IMR-90 (cell line): ENCODE data around the gene AFG3L2. TPM values are rescaled to one million over a fixed set of nuclear protein-coding genes. Genes with fewer than 3 reads are reported as not detected.

ENCODE experiments used
- ATAC-seq: fragments of 200-7000 bp; cut with Tn5 transposase; 2 replicates; pipeline ENCODE4 v1.9.1; 2020; ENCODE audit warnings: low read depth, mild to moderate bottlenecking, moderate library complexity
- BruUV-seq: library from RNA; stranded (reverse); fragments of 400-500 nt; replicated peaks from 2 replicates; lab custom pipeline; 2021; lab: Mats Ljungman, UMichigan
- CTCF ChIA-PET: fragments of 300-600 bp; formaldehyde crosslinking; extraction: SDS; loops from one replicate; lab custom pipeline; 2021; ENCODE audit warnings: antibody characterized with exemption; lab: Yijun Ruan, JAX
- POLR2A ChIA-PET: fragments of 300-600 bp; sonication (Branson Sonifier 250); formaldehyde crosslinking; loops from one replicate; lab custom pipeline; 2022; ENCODE audit warnings: antibody characterized with exemption; ENCODE audit not compliant: unreplicated experiment; lab: Charles Lee
- DNase-seq: peaks from one replicate; pipeline ENCODE4 v3.0.0; 2013
- H2AFZ ChIP-seq: replicated peaks from 2 replicates; pipeline ENCODE3; 2013; ENCODE audit warnings: low read length, mild to moderate bottlenecking; ENCODE audit not compliant: poor library complexity
- H2AK5ac ChIP-seq: 2 replicates; pipeline ENCODE4 v1.6.1; 2013; ENCODE audit warnings: low read depth, low read length, inconsistent platforms
- H2AK9ac ChIP-seq: replicated peaks from 2 replicates; pipeline ENCODE3; 2013; ENCODE audit warnings: mild to moderate bottlenecking, low read depth, low read length, moderate library complexity; ENCODE audit not compliant: poor library complexity
- H2BK120ac ChIP-seq: 2 replicates; pipeline ENCODE4 v1.6.1; 2013; ENCODE audit warnings: low read depth, low read length, inconsistent platforms
- H2BK15ac ChIP-seq: 3 replicates; pipeline ENCODE4 v1.6.1; 2013; ENCODE audit warnings: low read depth, low read length, inconsistent platforms
- H2BK20ac ChIP-seq: 2 replicates; pipeline ENCODE4 v1.6.1; 2013; ENCODE audit warnings: low read depth, mild to moderate bottlenecking, inconsistent platforms, low read length, moderate library complexity
- H2BK5ac ChIP-seq: 2 replicates; pipeline ENCODE4 v1.6.1; 2013; ENCODE audit warnings: mild to moderate bottlenecking, low read depth, low read length, inconsistent platforms; ENCODE audit not compliant: poor library complexity, severe bottlenecking
- H3K14ac ChIP-seq: replicated peaks from 2 replicates; pipeline ENCODE4 v1.6.1; 2013; ENCODE audit warnings: low read depth, low read length, inconsistent platforms
- H3K18ac ChIP-seq: 2 replicates; pipeline ENCODE4 v1.6.1; 2013; ENCODE audit warnings: low read depth, low read length, control low read depth
- H3K23ac ChIP-seq: 2 replicates; pipeline ENCODE4 v1.6.1; 2013; ENCODE audit warnings: low read depth, low read length, inconsistent platforms
- H3K27ac ChIP-seq: 2 replicates; pipeline ENCODE4 v1.5.1; 2013; ENCODE audit warnings: mild to moderate bottlenecking, control low read depth, low read length; ENCODE audit not compliant: insufficient read depth
- H3K27me3 ChIP-seq: 2 replicates; pipeline ENCODE4 v1.6.1; 2013; ENCODE audit warnings: low read length; ENCODE audit not compliant: control insufficient read depth, insufficient read depth
- H3K36me3 ChIP-seq: 2 replicates; pipeline ENCODE4 v1.6.1; 2013; ENCODE audit warnings: low read length, mixed read lengths; ENCODE audit not compliant: control insufficient read depth, insufficient read depth
- H3K4ac ChIP-seq: 2 replicates; pipeline ENCODE4 v1.6.1; 2013; ENCODE audit warnings: low read depth, low read length, inconsistent platforms
- H3K4me1 ChIP-seq: 2 replicates; pipeline ENCODE4 v1.6.1; 2013; ENCODE audit warnings: low read length, mixed read lengths; ENCODE audit not compliant: control insufficient read depth, insufficient read depth
- H3K4me2 ChIP-seq: 2 replicates; pipeline ENCODE4 v1.6.1; 2013; ENCODE audit warnings: low read depth, mild to moderate bottlenecking, control low read depth, low read length, moderate library complexity
- H3K4me3 ChIP-seq: 2 replicates; pipeline ENCODE4 v1.5.1; 2013; ENCODE audit warnings: low read depth, mild to moderate bottlenecking, control low read depth, low read length, moderate library complexity; ENCODE audit not compliant: insufficient read depth
- H3K56ac ChIP-seq: 2 replicates; pipeline ENCODE4 v1.6.1; 2013; ENCODE audit warnings: low read length, inconsistent platforms; ENCODE audit not compliant: insufficient read depth; ENCODE audit errors: extremely low read depth
- H3K79me1 ChIP-seq, 2 experiments: 2 replicates each; pipeline ENCODE4 v1.6.1; 2013; ENCODE audit warnings: low read length in 2 of 2, inconsistent platforms in 1 of 2, low read depth in 1 of 2
- H3K9ac ChIP-seq: 2 replicates; pipeline ENCODE4 v1.6.1; 2013; ENCODE audit warnings: low read depth, low read length, control low read depth
- H3K9me1 ChIP-seq: 2 replicates; pipeline ENCODE4 v1.6.1; 2013; ENCODE audit warnings: low read length, inconsistent platforms; ENCODE audit not compliant: insufficient read depth
- H3K9me3 ChIP-seq: 2 replicates; pipeline ENCODE4 v1.6.1; 2013; ENCODE audit warnings: low read length; ENCODE audit not compliant: control insufficient read depth, insufficient read depth
- H4K20me1 ChIP-seq: 2 replicates; pipeline ENCODE4 v1.6.1; 2013; ENCODE audit warnings: low read length, inconsistent platforms; ENCODE audit not compliant: insufficient read depth
- H4K5ac ChIP-seq: 2 replicates; pipeline ENCODE4 v1.6.1; 2013; ENCODE audit warnings: mild to moderate bottlenecking, low read depth, low read length, control low read depth
- H4K8ac ChIP-seq, 2 experiments: 2 replicates each; pipeline ENCODE4 v1.6.1; 2013; ENCODE audit warnings: low read depth in 2 of 2, low read length in 2 of 2, control low read depth in 1 of 2, inconsistent platforms in 1 of 2
- H4K91ac ChIP-seq: 2 replicates; pipeline ENCODE4 v1.6.1; 2013; ENCODE audit warnings: low read depth, low read length, inconsistent platforms; ENCODE audit not compliant: insufficient read depth
- BHLHE40 ChIP-seq: fragments of 150-350 bp; IDR thresholded peaks from 2 replicates; pipeline ENCODE4 v1.6.1; 2016; ENCODE audit warnings: mild to moderate bottlenecking, low read depth, low read length
- CEBPB ChIP-seq: IDR thresholded peaks from 2 replicates; pipeline ENCODE4 v1.6.1; 2012; ENCODE audit warnings: low read depth, low read length, improper control_type of control experiment
- CHD1 ChIP-seq: IDR thresholded peaks from 2 replicates; pipeline ENCODE4 v1.6.1; 2012; ENCODE audit warnings: low read depth, low read length, improper control_type of control experiment
- FOS ChIP-seq: fragments of 150-350 bp; IDR thresholded peaks from 2 replicates; pipeline ENCODE4 v1.6.1; 2016; ENCODE audit warnings: low read depth, low read length
- MAZ ChIP-seq: IDR thresholded peaks from 2 replicates; pipeline ENCODE4 v1.6.1; 2012; ENCODE audit warnings: low read depth, mild to moderate bottlenecking, low read length, improper control_type of control experiment, moderate library complexity, borderline replicate concordance
- NFE2L2 ChIP-seq: fragments of 150-350 bp; IDR thresholded peaks from 2 replicates; pipeline ENCODE4 v1.6.1; 2016; ENCODE audit warnings: low read depth, mild to moderate bottlenecking, low read length
- POLR2A ChIP-seq: IDR thresholded peaks from 2 replicates; pipeline ENCODE4 v1.6.1; 2012; ENCODE audit warnings: mild to moderate bottlenecking, low read depth, low read length
- RAD21 ChIP-seq: IDR thresholded peaks from 2 replicates; pipeline ENCODE4 v1.6.1; 2012; ENCODE audit warnings: low read length, improper control_type of control experiment
- RCOR1 ChIP-seq: IDR thresholded peaks from 2 replicates; pipeline ENCODE4 v1.6.1; 2012; ENCODE audit warnings: mild to moderate bottlenecking, low read length, improper control_type of control experiment; ENCODE audit not compliant: insufficient replicate concordance
- RFX5 ChIP-seq: IDR thresholded peaks from 2 replicates; pipeline ENCODE4 v1.8.0; 2012; ENCODE audit warnings: low read depth, mild to moderate bottlenecking, low read length, moderate library complexity
- WGBS, 2 experiments: methylation state at CpG; one replicate each; pipeline versions ENCODE4 v1.1.5 to v1.1.7; 2013; ENCODE audit warnings: missing lambda C conversion rate in 2 of 2; ENCODE audit not compliant: insufficient read length in 1 of 2; ENCODE audit errors: extremely low coverage in 2 of 2; 5-methylcytosine and 5-hydroxymethylcytosine counted together
- dilution Hi-C: fragments of 300-500 bp; cut with HindIII; formaldehyde crosslinking; loops from one replicate; pipeline ENCODE4 v1.14.3; 2018; ENCODE audit warnings: low sequenced_read_pairs; ENCODE audit not compliant: unreplicated experiment
- in situ Hi-C: fragments of 300-500 bp; cut with MboI; formaldehyde crosslinking; loops from 3 replicates; pipeline ENCODE4 v1.14.3; 2019; ENCODE audit warnings: low sequenced_read_pairs, inconsistent platforms, mixed read lengths
- intact Hi-C: fragments of 100-400 bp; cut with micrococcal nuclease; formaldehyde crosslinking; loops from 2 replicates; pipeline ENCODE4 v1.10.0; 2022
- polyA plus RNA-seq, 3 experiments: library from polyadenylated mRNA; depleted of rRNA; stranded (reverse); fragments of >200 nt; gene quantifications; 2 replicates each; pipeline ENCODE4 v1.2.3, GENCODE V29; 2012; ENCODE audit warnings: low replicate concordance in 1 of 3
- total RNA-seq: library from RNA; depleted of rRNA; stranded (reverse); fragments of >200 nt; gene quantifications from 2 replicates; pipeline ENCODE4 v1.2.3, GENCODE V29; 2012
- TF ChIP-seq, protein P1 (sequence below): conservative IDR thresholded peaks from 2 replicates; pipeline ENCODE4 v1.5.1; 2012; ENCODE audit warnings: mild to moderate bottlenecking, low read depth, low read length, improper control_type of control experiment
- TF ChIP-seq, protein P2 (sequence below): fragments of 150-350 bp; IDR thresholded peaks from 2 replicates; pipeline ENCODE4 v1.6.1; 2016; ENCODE audit warnings: low read depth, mild to moderate bottlenecking, low read length, moderate library complexity, borderline replicate concordance
- TF ChIP-seq, protein P3 (sequence below): fragments of 150-350 bp; IDR thresholded peaks from 2 replicates; pipeline ENCODE4 v1.6.1; 2017; ENCODE audit warnings: mild to moderate bottlenecking, antibody characterized with exemption, low read length, low read depth

AFG3L2 gene
- total and polyA plus RNA-seq, 2 of the 4 experiments (the other 2 are of a cell fraction), result 26.9 to 37.6 TPM

DNA sequence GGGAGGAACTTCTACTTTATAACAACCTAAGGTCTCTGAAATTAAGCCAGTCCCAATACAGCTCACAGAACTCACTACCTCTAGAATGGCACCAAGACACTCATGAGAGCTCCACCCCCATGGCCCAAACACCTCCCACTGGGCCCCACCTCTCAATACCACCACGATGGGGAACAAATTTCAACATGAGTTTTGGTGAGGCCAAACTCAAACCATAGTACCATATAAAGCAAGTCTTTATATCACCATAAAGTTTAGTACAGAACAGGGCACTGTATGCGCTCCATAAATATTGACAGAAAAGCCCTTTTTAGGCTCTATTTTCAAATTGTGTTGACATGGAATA lies 3.3 kb downstream of the AFG3L2 start:
- H3K56ac ChIP-seq, result no peak overlapping the region
- no peak overlapping the region for H3K18ac ChIP-seq
- in situ Hi-C loops, result loop anchor here (10.0 kb wide), 2 partner anchors 61 to 571 kb away; partner anchors contain the start of gene SEH1L
- no peak overlapping the region for H3K4ac ChIP-seq
- peaks cover 24 to 68% of the 10 kb centered on the region in 2 experiments; a peak in 3 of 4 replicates for H3K79me1 ChIP-seq
- H2BK20ac ChIP-seq, result no peak overlapping the region
- WGBS, 2 experiments, result no CpG with 5 or more reads among the region's 2 CpGs
- no peak overlapping the region for H4K91ac ChIP-seq
- CTCF ChIA-PET, result interaction anchor here (0.8 to 1.0 kb wide), 2 partner anchors 19 to 102 kb away, joined by 3 read pairs; no protein-coding TSS in a partner anchor
- H3K9ac ChIP-seq, result no peak overlapping the region
- POLR2A ChIA-PET, result no interaction called here
- H2BK5ac ChIP-seq, result no peak overlapping the region
- no peak overlapping the region for H2AK5ac ChIP-seq
- peaks cover 17% of the 10 kb centered on the region for H3K9me1 ChIP-seq
- H3K27me3 ChIP-seq, result no peaks in the 10 kb centered on the region
- H2BK120ac ChIP-seq, result no peak overlapping the region
- H3K23ac ChIP-seq, result no peak overlapping the region
- no peak overlapping the region for H3K14ac ChIP-seq
- H3K9me3 ChIP-seq, result no peaks in the 10 kb centered on the region
- no peak overlapping the region for H2AFZ ChIP-seq
- no peak overlapping the region for H4K5ac ChIP-seq
- peaks cover 5% of the 10 kb centered on the region for H3K36me3 ChIP-seq
- H4K8ac ChIP-seq, result no peak overlapping the region
- intact Hi-C loops, result no loop called here
- TF ChIP-seq, protein P1, sequence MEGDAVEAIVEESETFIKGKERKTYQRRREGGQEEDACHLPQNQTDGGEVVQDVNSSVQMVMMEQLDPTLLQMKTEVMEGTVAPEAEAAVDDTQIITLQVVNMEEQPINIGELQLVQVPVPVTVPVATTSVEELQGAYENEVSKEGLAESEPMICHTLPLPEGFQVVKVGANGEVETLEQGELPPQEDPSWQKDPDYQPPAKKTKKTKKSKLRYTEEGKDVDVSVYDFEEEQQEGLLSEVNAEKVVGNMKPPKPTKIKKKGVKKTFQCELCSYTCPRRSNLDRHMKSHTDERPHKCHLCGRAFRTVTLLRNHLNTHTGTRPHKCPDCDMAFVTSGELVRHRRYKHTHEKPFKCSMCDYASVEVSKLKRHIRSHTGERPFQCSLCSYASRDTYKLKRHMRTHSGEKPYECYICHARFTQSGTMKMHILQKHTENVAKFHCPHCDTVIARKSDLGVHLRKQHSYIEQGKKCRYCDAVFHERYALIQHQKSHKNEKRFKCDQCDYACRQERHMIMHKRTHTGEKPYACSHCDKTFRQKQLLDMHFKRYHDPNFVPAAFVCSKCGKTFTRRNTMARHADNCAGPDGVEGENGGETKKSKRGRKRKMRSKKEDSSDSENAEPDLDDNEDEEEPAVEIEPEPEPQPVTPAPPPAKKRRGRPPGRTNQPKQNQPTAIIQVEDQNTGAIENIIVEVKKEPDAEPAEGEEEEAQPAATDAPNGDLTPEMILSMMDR, result no peak
- TF ChIP-seq CHD1 (no peak), RFX5 (no peak), NFE2L2 (no peak), RCOR1 (no peak), POLR2A (no peak), FOS (no peak), BHLHE40 (no peak), CEBPB (no peak), MAZ (no peak), RAD21 (no peak)
- TF ChIP-seq, protein P2, sequence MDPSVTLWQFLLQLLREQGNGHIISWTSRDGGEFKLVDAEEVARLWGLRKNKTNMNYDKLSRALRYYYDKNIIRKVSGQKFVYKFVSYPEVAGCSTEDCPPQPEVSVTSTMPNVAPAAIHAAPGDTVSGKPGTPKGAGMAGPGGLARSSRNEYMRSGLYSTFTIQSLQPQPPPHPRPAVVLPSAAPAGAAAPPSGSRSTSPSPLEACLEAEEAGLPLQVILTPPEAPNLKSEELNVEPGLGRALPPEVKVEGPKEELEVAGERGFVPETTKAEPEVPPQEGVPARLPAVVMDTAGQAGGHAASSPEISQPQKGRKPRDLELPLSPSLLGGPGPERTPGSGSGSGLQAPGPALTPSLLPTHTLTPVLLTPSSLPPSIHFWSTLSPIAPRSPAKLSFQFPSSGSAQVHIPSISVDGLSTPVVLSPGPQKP, result no peak
- TF ChIP-seq, protein P3, sequence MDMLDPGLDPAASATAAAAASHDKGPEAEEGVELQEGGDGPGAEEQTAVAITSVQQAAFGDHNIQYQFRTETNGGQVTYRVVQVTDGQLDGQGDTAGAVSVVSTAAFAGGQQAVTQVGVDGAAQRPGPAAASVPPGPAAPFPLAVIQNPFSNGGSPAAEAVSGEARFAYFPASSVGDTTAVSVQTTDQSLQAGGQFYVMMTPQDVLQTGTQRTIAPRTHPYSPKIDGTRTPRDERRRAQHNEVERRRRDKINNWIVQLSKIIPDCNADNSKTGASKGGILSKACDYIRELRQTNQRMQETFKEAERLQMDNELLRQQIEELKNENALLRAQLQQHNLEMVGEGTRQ, result no peak
- no peak overlapping the region for H2AK9ac ChIP-seq
- H3K4me3 ChIP-seq, result no peak overlapping the region
- no peak overlapping the region for H2BK15ac ChIP-seq
- no TSS peak for BruUV-seq
- dilution Hi-C loops, result no loop called here
- H3K27ac ChIP-seq, result no peak overlapping the region
- no peak overlapping the region for H3K4me2 ChIP-seq
- DNase-seq, result no peak
- peaks cover 2% of the 10 kb centered on the region for H3K4me1 ChIP-seq
- no peak for ATAC-seq
- H4K20me1 ChIP-seq, result peaks cover 46% of the 10 kb centered on the region
